Nephron (organoid): ENCODE measurements around the gene MED10.

Experiments used
- H3K27ac Mint-ChIP-seq, 3 experiments: 2 replicates each; pipeline ENCODE4 v1.8.0; 2020; ENCODE audit warnings: mixed read lengths in 3 of 3, mild to moderate bottlenecking in 2 of 3, moderate library complexity in 1 of 3
- H3K27me3 Mint-ChIP-seq: 2 replicates; pipeline ENCODE4 v1.8.0; 2021; ENCODE audit warnings: low read depth, mild to moderate bottlenecking, moderate library complexity, mixed read lengths
- H3K36me3 Mint-ChIP-seq: 2 replicates; pipeline ENCODE4 v1.8.0; 2020; ENCODE audit warnings: low read depth, mixed read lengths
- H3K4me1 Mint-ChIP-seq: 2 replicates; pipeline ENCODE4 v1.8.0; 2020; ENCODE audit warnings: mixed read lengths
- H3K4me3 Mint-ChIP-seq, 3 experiments: 2 replicates each; pipeline ENCODE4 v1.8.0; 2020; ENCODE audit warnings: mild to moderate bottlenecking in 3 of 3, mixed read lengths in 3 of 3, moderate library complexity in 2 of 3
- H3K9me3 Mint-ChIP-seq: 2 replicates; pipeline ENCODE4 v1.8.0; 2020; ENCODE audit warnings: mixed read lengths
- TF ChIP-seq, protein P1 (sequence below), 3 experiments: fragments of 200-600 bp; sonication (generic); IDR thresholded peaks; one replicate each; pipeline ENCODE4 v1.5.0; 2021; ENCODE audit warnings: antibody characterized with exemption in 3 of 3; ENCODE audit not compliant: unreplicated experiment in 3 of 3

Gene MED10

DNA sequence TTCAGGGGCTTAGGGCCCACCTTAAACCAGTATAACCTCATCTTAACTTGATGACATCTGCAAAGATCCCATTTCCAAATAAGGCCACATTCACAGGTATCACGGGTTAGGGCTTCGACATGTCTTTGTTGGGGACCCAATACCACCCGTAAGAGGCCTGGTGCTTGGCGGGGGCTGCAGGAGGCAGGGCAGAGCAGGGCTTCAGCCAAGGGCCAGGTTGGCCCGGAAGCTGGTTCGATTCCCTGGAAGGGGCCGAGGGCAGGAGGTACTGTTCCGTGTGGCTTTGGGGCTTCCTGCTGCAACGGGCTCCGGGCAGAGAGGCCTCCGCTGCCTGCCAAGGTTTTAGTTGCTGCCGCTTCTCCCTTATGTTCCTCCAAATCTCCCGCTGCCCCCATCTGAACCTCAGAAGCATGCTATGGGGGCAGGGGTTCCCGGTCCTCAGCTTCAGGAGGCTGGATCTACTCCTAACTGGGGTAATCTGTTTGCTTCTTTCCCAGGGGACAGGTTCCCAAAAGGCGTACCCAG lies 29.8 kb downstream of the MED10 start:
- Mint-ChIP-seq H3K27me3 (peaks cover 12% of the 10 kb centered on the region), H3K4me1 (no peaks in the 10 kb centered on the region), H3K27ac (no peak overlapping the region), H3K4me3 (no peak overlapping the region), H3K9me3 (no peaks in the 10 kb centered on the region), H3K36me3 (no peaks in the 10 kb centered on the region)
- TF ChIP-seq, protein P1, sequence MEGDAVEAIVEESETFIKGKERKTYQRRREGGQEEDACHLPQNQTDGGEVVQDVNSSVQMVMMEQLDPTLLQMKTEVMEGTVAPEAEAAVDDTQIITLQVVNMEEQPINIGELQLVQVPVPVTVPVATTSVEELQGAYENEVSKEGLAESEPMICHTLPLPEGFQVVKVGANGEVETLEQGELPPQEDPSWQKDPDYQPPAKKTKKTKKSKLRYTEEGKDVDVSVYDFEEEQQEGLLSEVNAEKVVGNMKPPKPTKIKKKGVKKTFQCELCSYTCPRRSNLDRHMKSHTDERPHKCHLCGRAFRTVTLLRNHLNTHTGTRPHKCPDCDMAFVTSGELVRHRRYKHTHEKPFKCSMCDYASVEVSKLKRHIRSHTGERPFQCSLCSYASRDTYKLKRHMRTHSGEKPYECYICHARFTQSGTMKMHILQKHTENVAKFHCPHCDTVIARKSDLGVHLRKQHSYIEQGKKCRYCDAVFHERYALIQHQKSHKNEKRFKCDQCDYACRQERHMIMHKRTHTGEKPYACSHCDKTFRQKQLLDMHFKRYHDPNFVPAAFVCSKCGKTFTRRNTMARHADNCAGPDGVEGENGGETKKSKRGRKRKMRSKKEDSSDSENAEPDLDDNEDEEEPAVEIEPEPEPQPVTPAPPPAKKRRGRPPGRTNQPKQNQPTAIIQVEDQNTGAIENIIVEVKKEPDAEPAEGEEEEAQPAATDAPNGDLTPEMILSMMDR (IDR thresholded peaks at IDR 0.05; ENCODE audit: unreplicated experiment in 3 of 3) = no peak

DNA sequence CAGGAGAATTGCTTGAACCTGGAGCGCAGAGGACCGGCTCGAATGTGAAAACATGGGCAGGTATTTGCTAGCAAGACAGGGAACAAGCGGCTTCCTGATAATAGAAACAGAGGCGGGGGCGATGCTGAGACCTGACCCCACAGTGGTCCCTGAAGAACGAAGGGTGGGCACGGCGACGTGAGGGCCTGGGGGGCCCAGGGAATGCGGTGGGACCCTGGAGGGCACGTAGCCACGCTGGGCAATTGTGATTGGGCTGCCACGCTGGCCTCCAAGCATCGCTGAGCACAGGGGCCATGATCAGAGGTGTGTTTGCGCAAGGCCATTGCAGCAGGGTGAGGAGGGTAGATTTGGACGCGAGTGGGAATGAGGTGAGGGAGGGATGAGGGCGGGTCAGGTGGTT lies 30.7 kb downstream of the MED10 start:
- no peaks in the 10 kb centered on the region for H3K4me1 Mint-ChIP-seq
- no peak overlapping the region for H3K27ac Mint-ChIP-seq
- TF ChIP-seq, protein P1 (IDR thresholded peaks at IDR 0.05; ENCODE audit: unreplicated experiment in 3 of 3) = no peak
- H3K36me3 Mint-ChIP-seq = no peaks in the 10 kb centered on the region
- H3K27me3 Mint-ChIP-seq = peaks cover 12% of the 10 kb centered on the region
- no peak overlapping the region for H3K4me3 Mint-ChIP-seq
- no peaks in the 10 kb centered on the region for H3K9me3 Mint-ChIP-seq

DNA sequence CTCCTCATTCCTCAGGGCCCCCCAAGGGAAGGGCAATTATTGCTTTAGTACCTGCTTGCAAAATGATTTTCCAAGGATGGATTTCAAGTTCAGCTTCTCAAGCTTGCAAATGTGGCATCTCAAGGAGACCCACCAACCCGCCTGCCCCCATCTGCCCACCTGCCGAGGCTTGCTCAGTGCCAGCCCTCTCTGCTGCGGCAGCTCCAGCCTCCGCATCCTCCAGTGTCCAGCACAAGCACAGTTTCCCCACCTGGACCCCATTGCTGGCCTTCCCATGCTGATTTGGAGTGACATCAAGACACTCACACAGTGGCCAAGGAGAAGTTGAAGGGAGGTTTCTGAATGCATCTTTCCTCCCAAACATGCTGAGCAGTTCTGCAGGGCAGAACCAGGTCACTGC lies 31.2 kb downstream of the MED10 start:
- Mint-ChIP-seq H3K27ac (no peak overlapping the region), H3K36me3 (no peaks in the 10 kb centered on the region), H3K4me1 (no peaks in the 10 kb centered on the region), H3K9me3 (no peaks in the 10 kb centered on the region), H3K4me3 (no peak overlapping the region), H3K27me3 (peaks cover 12% of the 10 kb centered on the region)
- TF ChIP-seq, protein P1 (IDR thresholded peaks at IDR 0.05; ENCODE audit: unreplicated experiment in 3 of 3) = no peak

DNA sequence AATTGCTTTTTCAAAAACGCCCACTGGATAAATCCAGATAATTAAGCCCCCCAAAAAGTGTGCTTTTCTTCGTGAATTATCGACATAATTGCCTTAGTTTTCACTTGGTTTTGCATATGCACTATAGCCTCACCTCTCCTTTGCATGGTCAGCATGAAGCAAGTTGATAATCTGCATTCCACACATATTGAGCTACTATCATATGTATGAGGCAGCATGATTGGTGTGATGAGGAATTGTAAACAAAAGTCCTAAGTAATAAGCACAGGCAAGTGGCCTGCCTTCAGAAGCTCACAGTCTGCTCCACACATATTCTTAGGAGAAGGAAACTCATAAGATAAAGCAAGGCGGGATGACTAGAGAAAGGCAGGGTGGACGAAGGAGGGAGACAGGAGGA lies 33.8 kb downstream of the MED10 start:
- no peaks in the 10 kb centered on the region for H3K36me3 Mint-ChIP-seq
- no peak overlapping the region for H3K27ac Mint-ChIP-seq
- peaks cover 11% of the 10 kb centered on the region for H3K27me3 Mint-ChIP-seq
- TF ChIP-seq, protein P1 (IDR thresholded peaks at IDR 0.05; ENCODE audit: unreplicated experiment in 3 of 3) = no peak
- no peaks in the 10 kb centered on the region for H3K9me3 Mint-ChIP-seq
- no peaks in the 10 kb centered on the region for H3K4me1 Mint-ChIP-seq
- no peak overlapping the region for H3K4me3 Mint-ChIP-seq

DNA sequence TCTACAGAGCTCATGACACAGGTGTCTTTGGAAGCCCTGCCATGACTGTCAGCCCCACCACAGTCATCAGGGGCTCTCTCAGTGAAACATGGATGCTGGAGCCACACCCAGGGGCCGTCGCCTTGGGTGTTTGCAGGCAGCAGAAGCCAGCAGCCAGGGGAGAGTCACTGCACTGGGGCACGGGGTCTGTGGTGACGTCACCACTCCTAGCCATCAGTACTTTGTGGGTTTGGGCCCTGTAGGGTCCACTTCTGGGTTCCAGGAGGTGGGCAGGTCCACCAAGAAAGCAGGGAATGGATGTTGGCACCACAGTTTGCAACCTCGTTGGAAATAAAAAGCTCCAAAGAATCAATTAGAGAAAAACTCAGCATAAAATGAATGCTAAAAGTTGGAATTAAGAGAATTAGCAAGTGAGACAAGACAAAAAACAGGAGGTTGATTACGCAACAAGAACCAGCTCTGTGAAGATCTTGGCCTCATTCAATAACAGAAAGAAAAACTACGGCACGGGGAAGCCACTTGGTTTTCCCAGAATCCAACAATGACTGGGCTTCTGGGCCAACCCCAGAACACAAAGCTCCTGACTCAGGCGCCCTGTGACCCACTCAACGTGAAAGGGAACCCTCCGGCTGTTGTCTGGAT lies 34.3 kb downstream of the MED10 start:
- Mint-ChIP-seq H3K27ac (no peak overlapping the region), H3K27me3 (peaks cover 11% of the 10 kb centered on the region), H3K36me3 (no peaks in the 10 kb centered on the region), H3K9me3 (no peaks in the 10 kb centered on the region), H3K4me3 (no peak overlapping the region), H3K4me1 (no peaks in the 10 kb centered on the region)
- TF ChIP-seq, protein P1 (IDR thresholded peaks at IDR 0.05; ENCODE audit: unreplicated experiment in 3 of 3) = no peak

DNA sequence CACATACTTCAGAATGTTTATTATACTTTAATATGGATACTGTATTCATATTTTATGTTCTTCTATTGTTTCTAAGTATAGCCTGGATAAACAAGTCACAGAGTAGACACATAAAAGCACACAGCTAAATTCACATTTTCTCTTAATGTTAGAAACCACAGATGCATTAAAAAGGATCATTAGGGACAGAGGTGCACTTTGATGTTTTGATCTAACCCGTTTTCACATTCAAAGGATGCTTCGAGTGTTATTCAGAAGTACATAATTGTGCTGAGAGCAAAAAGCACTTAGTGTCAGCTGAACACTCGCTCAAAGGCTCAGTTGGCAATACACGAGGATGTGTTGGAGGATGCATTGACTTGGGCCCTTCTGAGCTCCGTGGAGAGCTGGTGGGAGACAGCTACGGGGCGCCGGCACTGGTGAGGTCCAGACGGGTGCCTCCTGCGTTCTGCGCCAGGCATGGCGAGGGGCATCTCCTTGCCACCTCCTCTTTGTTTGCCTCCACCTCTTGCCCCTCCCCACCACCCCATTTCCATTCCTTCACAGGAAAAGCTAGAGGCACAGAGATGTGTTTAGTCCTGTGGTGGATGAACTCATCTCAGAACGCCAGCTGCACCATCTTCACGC lies 35.5 kb downstream of the MED10 start:
- Mint-ChIP-seq H3K27ac (no peak overlapping the region), H3K36me3 (no peaks in the 10 kb centered on the region), H3K4me1 (no peaks in the 10 kb centered on the region), H3K27me3 (peaks cover 11% of the 10 kb centered on the region), H3K4me3 (no peak overlapping the region), H3K9me3 (no peaks in the 10 kb centered on the region)
- TF ChIP-seq, protein P1 (IDR thresholded peaks at IDR 0.05; ENCODE audit: unreplicated experiment in 3 of 3) = no peak
